Nephron progenitor cell (in vitro differentiated cells): Measurements from ENCODE around the gene SLCO2A1.

Experiments used
- DNase-seq: peaks from one replicate; pipeline ENCODE4 v3.0.0; 2021
- H3K27ac Mint-ChIP-seq: 2 replicates; pipeline ENCODE4 v1.8.0; 2021; ENCODE audit warnings: mild to moderate bottlenecking, moderate library complexity, mixed read lengths
- H3K27me3 Mint-ChIP-seq: 2 replicates; pipeline ENCODE4 v1.8.0; 2021; ENCODE audit warnings: mild to moderate bottlenecking, low read depth, mixed read lengths; ENCODE audit not compliant: poor library complexity
- H3K36me3 Mint-ChIP-seq: 2 replicates; pipeline ENCODE4 v1.8.0; 2021; ENCODE audit warnings: low read depth, mixed read lengths
- H3K4me1 Mint-ChIP-seq: 2 replicates; pipeline ENCODE4 v1.8.0; 2021; ENCODE audit warnings: mixed read lengths
- H3K4me3 Mint-ChIP-seq: 2 replicates; pipeline ENCODE4 v1.8.0; 2021; ENCODE audit warnings: mild to moderate bottlenecking, moderate library complexity, mixed read lengths
- H3K9me3 Mint-ChIP-seq: 2 replicates; pipeline ENCODE4 v1.8.0; 2021; ENCODE audit warnings: mild to moderate bottlenecking, moderate library complexity, mixed read lengths
- CTCF ChIP-seq: fragments of 200-600 bp; sonication (generic); IDR thresholded peaks from 2 replicates; pipeline ENCODE4 v1.5.0; 2021; ENCODE audit warnings: antibody characterized with exemption

The SLCO2A1 gene

GRCh38 chr3:134003066-134003465, 26.7 kb downstream of the SLCO2A1 start:
- Mint-ChIP-seq H3K4me3 (no peak overlapping the region), H3K36me3 (peaks cover 41% of the 10 kb centered on the region), H3K27ac (no peak overlapping the region), H3K4me1 (peaks cover 40% of the 10 kb centered on the region), H3K9me3 (peaks cover 35% of the 10 kb centered on the region), H3K27me3 (peaks cover 5% of the 10 kb centered on the region)
- no peak for TF ChIP-seq CTCF
- no peak for DNase-seq

GRCh38 chr3:134002306-134002705, 27.4 kb downstream of the SLCO2A1 start:
- Mint-ChIP-seq H3K9me3 (peaks cover 29% of the 10 kb centered on the region), H3K27ac (no peak overlapping the region), H3K36me3 (peaks cover 33% of the 10 kb centered on the region), H3K4me1 (peaks cover 45% of the 10 kb centered on the region), H3K27me3 (peaks cover 5% of the 10 kb centered on the region), H3K4me3 (no peak overlapping the region)
- no peak for DNase-seq
- no peak for TF ChIP-seq CTCF

- DNase-seq, result no peak
- TF ChIP-seq CTCF, result no peak
- peaks cover 54% of the 10 kb centered on the region for H3K4me1 Mint-ChIP-seq
- H3K36me3 Mint-ChIP-seq, result peaks cover 23% of the 10 kb centered on the region
- H3K27ac Mint-ChIP-seq, result no peak overlapping the region
- H3K27me3 Mint-ChIP-seq, result peaks cover 5% of the 10 kb centered on the region
- peaks cover 18% of the 10 kb centered on the region for H3K9me3 Mint-ChIP-seq
- no peak overlapping the region for H3K4me3 Mint-ChIP-seq
Observed at GRCh38 chr3:134001251-134001650, 28.5 kb downstream of the SLCO2A1 start.

- Mint-ChIP-seq H3K4me3 (no peak overlapping the region), H3K27ac (no peak overlapping the region), H3K36me3 (peaks cover 19% of the 10 kb centered on the region), H3K9me3 (peaks cover 14% of the 10 kb centered on the region), H3K27me3 (peaks cover 5% of the 10 kb centered on the region), H3K4me1 (peaks cover 64% of the 10 kb centered on the region)
- no peak for DNase-seq
- no peak for TF ChIP-seq CTCF
Observed at GRCh38 chr3:133999891-134000685, 29.6 kb downstream of the SLCO2A1 start.

- DNase-seq, result no peak
- peak overlapping the region; percentile 30 for H3K27ac Mint-ChIP-seq
- peaks cover 70% of the 10 kb centered on the region for H3K4me1 Mint-ChIP-seq
- no peak for TF ChIP-seq CTCF
- peaks cover 4% of the 10 kb centered on the region for H3K27me3 Mint-ChIP-seq
- H3K36me3 Mint-ChIP-seq, result peaks cover 8% of the 10 kb centered on the region
- peaks cover 3% of the 10 kb centered on the region for H3K9me3 Mint-ChIP-seq
- no peak overlapping the region for H3K4me3 Mint-ChIP-seq
Observed at GRCh38 chr3:133998691-133999241, 31.0 kb downstream of the SLCO2A1 start.
